ENCODE measurements around the gene GNG5.
A peak's percentile ranks its signal among the peaks of the same experiment; 100 is the strongest.
"Not testable (repeated sequence)": the region's sequence is repeated elsewhere in the genome, so short reads cannot be mapped to it uniquely, and the experiment has no call there.

The GNG5 gene

GRCh38 chr1:84488107-84488506 is 18.3 kb downstream of the GNG5 start:
- DNase-seq (ENCODE audit: low spot score): no peak

- DNase-seq (ENCODE audit: low spot score): no peak
These were observed 25.1 kb downstream of the GNG5 start for GRCh38 chr1:84481317-84481716.

- no peak for DNase-seq (ENCODE audit: low spot score)
These were observed 25.7 kb downstream of the GNG5 start for GRCh38 chr1:84480650-84481049.

- DNase-seq (ENCODE audit: low spot score): no peak
These were observed 26.4 kb downstream of the GNG5 start for GRCh38 chr1:84479998-84480397.

- DNase-seq (ENCODE audit: low spot score): peak; percentile 69
These were observed 27.2 kb downstream of the GNG5 start, which contains the start of gene RPF1 for GRCh38 chr1:84478876-84479868. Gene RPF1 (plus strand): TSS chr1:84479266. CDS start chr1:84479282, 16 bp downstream.

- no peak for DNase-seq (ENCODE audit: low spot score)
These were observed 30.2 kb downstream of the GNG5 start for GRCh38 chr1:84476225-84476624.

GRCh38 chr1:84467298-84467697 is 39.1 kb downstream of the GNG5 start:
- no peak for DNase-seq (ENCODE audit: low spot score)

- DNase-seq (ENCODE audit: low spot score): no peak
These were observed 44.3 kb downstream of the GNG5 start for GRCh38 chr1:84462118-84462517.

- DNase-seq (ENCODE audit: low spot score): no peak
These were observed 53.9 kb downstream of the GNG5 start for GRCh38 chr1:84452436-84452835.

- DNase-seq (ENCODE audit: low spot score): peak; percentile 11
These were observed 55.5 kb downstream of the GNG5 start for GRCh38 chr1:84450910-84451309.

- DNase-seq (ENCODE audit: low spot score): not testable (repeated sequence)
These were observed 57.7 kb downstream of the GNG5 start for GRCh38 chr1:84448704-84449103.

Measured in AG08396 (cell line).